HepG2 (cell line): Measurements from ENCODE around the gene GNA12. TPM values are rescaled to one million over a fixed set of nuclear protein-coding genes. Genes with fewer than 3 reads are reported as not detected.

Source experiments
- BRCA1 ChIP-seq: sonication (generic); formaldehyde crosslinking; IDR thresholded peaks from 2 replicates; pipeline ENCODE4 v1.4.0; 2020; ENCODE audit warnings: missing genetic modification reagents
- HNRNPK ChIP-seq: fragments of 200-400 bp; formaldehyde crosslinking; IDR thresholded peaks from 2 replicates; pipeline ENCODE4 v1.6.1; 2018; ENCODE audit warnings: low read length, low read depth, moderate library complexity, mild to moderate bottlenecking; ENCODE audit not compliant: poor library complexity, severe bottlenecking
- HNRNPLL ChIP-seq: fragments of 200-400 bp; formaldehyde crosslinking; IDR thresholded peaks from 2 replicates; pipeline ENCODE4 v1.6.1; 2017; ENCODE audit warnings: mild to moderate bottlenecking, low read depth, low read length; ENCODE audit not compliant: poor library complexity, severe bottlenecking
- MED8 ChIP-seq: sonication (generic); formaldehyde crosslinking; IDR thresholded peaks from 2 replicates; pipeline ENCODE4 v1.8.1; 2023; ENCODE audit warnings: mild to moderate bottlenecking, missing genetic modification reagents; ENCODE audit not compliant: insufficient replicate concordance
- MYC ChIP-seq: sonication (generic); formaldehyde crosslinking; IDR thresholded peaks from 2 replicates; pipeline ENCODE4 v1.9.0; 2021; ENCODE audit warnings: missing genetic modification reagents, borderline replicate concordance
- POLR2AphosphoS5 ChIP-seq: IDR thresholded peaks from 2 replicates; pipeline ENCODE4 v1.6.1; 2012; ENCODE audit warnings: low read depth, low read length
- PPARG ChIP-seq: conservative IDR thresholded peaks from 2 replicates; pipeline ENCODE4 v1.6.1; 2016; ENCODE audit warnings: missing biosample characterization, missing genetic modification reagents
- SIX1 ChIP-seq: sonication (generic); formaldehyde crosslinking; IDR thresholded peaks from 2 replicates; pipeline ENCODE4 v1.4.0; 2020; ENCODE audit warnings: missing genetic modification reagents, borderline replicate concordance
- SP5 ChIP-seq: IDR thresholded peaks from 2 replicates; pipeline ENCODE4 v1.6.1; 2016; ENCODE audit warnings: low read depth, borderline replicate concordance
- ZFY ChIP-seq: sonication (generic); formaldehyde crosslinking; IDR thresholded peaks from 2 replicates; pipeline ENCODE4 v1.4.0; 2020; ENCODE audit warnings: missing genetic modification reagents
- ZSCAN12 ChIP-seq: sonication (generic); formaldehyde crosslinking; IDR thresholded peaks from 2 replicates; pipeline ENCODE4 v1.9.0; 2021; ENCODE audit warnings: mild to moderate bottlenecking, missing genetic modification reagents
- polyA plus RNA-seq, 8 experiments: library from polyadenylated mRNA; depleted of rRNA in 3 of 8; stranded (reverse) in 7 of 8; unstranded in 1 of 8; fragments of >200 nt; fragmentation: Illumina TruSeq in 4 of 8; extraction: Trizol in 4 of 8; gene quantifications; 2 replicates each; pipeline versions ENCODE4 v1.2.1 to v1.2.3, GENCODE V29; 2011 to 2016; ENCODE audit warnings: low read depth in 4 of 8, missing spikeins in 1 of 8, mixed read lengths in 1 of 8; ENCODE audit not compliant: insufficient read depth in 1 of 8
- total RNA-seq, 5 experiments: library from RNA; depleted of rRNA; stranded (reverse); fragments of >200 nt; fragmentation: Illumina TruSeq; extraction: Trizol; gene quantifications; 2 replicates each; pipeline ENCODE4 v1.2.3, GENCODE V29; 2016; ENCODE audit warnings: low read depth in 1 of 5
- TF ChIP-seq, protein P1 (sequence below): sonication (generic); formaldehyde crosslinking; IDR thresholded peaks from 2 replicates; pipeline ENCODE4 v1.5.0; 2020; ENCODE audit warnings: mild to moderate bottlenecking, missing genetic modification reagents
- TF ChIP-seq, protein P2 (sequence below): IDR thresholded peaks from 2 replicates; pipeline ENCODE4 v1.6.1; 2018; ENCODE audit warnings: missing genetic modification reagents
- TF ChIP-seq, protein P3 (sequence below): sonication (generic); formaldehyde crosslinking; IDR thresholded peaks from 2 replicates; pipeline ENCODE4 v1.4.0; 2020; ENCODE audit warnings: missing genetic modification reagents
- TF ChIP-seq, protein P4 (sequence below): sonication (generic); formaldehyde crosslinking; conservative IDR thresholded peaks from 2 replicates; pipeline ENCODE4 v1.4.0; 2020; ENCODE audit warnings: missing genetic modification reagents
- TF ChIP-seq, protein P5 (sequence below): sonication (generic); formaldehyde crosslinking; IDR thresholded peaks from 2 replicates; pipeline ENCODE4 v1.4.0; 2020; ENCODE audit warnings: missing genetic modification reagents

The GNA12 gene
- total and polyA plus RNA-seq, 2 of the 13 experiments (the other 11 are each of a cell fraction or from before 2014, with no cell fraction given): 16.2 to 50.9 TPM

DNA sequence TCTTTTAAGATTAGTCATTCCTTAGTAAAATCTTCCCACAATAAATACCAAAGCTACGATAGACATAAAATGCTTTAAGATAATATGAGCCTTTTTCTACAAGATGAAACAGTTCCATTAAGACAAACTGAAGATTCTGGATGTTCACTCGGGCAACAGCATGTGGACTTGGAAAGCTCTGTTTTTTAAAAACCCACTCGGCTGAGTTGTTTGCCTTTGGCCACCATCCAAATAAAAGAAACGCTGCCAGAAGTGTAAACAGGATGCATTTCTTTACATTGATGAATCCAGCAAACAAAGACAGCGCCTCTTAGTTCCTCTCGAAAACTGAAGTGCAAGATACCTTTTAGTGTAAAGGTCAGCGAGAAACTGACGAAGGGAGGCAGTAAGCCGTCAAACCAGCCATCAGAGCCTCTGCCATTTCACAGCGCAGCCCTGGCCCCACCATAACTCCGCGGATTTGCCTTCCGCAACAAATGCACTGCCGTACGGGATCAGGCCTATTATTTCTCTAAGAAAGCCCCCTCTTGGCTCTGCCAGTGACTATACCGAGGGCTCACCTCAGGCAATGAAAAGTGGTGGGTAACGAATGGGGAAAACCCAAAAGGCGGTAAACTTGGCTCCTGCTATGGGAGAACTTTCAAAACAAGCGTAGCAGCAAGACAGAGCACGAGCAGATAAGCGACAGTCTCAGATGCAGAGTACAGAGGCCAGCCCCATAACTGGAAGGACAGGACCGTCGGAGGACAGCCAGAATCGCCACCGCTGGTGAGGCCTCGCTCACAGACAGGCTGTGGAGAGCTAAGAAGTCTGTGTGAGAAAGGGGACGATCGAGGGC, 41.4 kb downstream of the GNA12 start (continued):
- TF ChIP-seq, protein P1, sequence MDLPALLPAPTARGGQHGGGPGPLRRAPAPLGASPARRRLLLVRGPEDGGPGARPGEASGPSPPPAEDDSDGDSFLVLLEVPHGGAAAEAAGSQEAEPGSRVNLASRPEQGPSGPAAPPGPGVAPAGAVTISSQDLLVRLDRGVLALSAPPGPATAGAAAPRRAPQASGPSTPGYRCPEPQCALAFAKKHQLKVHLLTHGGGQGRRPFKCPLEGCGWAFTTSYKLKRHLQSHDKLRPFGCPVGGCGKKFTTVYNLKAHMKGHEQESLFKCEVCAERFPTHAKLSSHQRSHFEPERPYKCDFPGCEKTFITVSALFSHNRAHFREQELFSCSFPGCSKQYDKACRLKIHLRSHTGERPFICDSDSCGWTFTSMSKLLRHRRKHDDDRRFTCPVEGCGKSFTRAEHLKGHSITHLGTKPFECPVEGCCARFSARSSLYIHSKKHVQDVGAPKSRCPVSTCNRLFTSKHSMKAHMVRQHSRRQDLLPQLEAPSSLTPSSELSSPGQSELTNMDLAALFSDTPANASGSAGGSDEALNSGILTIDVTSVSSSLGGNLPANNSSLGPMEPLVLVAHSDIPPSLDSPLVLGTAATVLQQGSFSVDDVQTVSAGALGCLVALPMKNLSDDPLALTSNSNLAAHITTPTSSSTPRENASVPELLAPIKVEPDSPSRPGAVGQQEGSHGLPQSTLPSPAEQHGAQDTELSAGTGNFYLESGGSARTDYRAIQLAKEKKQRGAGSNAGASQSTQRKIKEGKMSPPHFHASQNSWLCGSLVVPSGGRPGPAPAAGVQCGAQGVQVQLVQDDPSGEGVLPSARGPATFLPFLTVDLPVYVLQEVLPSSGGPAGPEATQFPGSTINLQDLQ (CRISPR knock-in tag): no peak
- TF ChIP-seq MED8 (CRISPR knock-in tag) (peak; percentile 39), SP5 (peak; percentile 45; the same call in 1 of the 2 replicates), SIX1 (CRISPR knock-in tag) (no peak; the same call in 1 of the 2 replicates), ZSCAN12 (CRISPR knock-in tag) (0 out of 2 replicates have a peak, but pooled peaks have one; percentile 16), ZFY (CRISPR knock-in tag) (peak; percentile 41; the same call in 1 of the 2 replicates), PPARG (CRISPR knock-in tag) (peak; percentile 97), BRCA1 (CRISPR knock-in tag) (no peak), MYC (CRISPR knock-in tag) (no peak), HNRNPLL (no peak), POLR2AphosphoS5 (peak; percentile 70), HNRNPK (no peak)
- TF ChIP-seq, protein P2, sequence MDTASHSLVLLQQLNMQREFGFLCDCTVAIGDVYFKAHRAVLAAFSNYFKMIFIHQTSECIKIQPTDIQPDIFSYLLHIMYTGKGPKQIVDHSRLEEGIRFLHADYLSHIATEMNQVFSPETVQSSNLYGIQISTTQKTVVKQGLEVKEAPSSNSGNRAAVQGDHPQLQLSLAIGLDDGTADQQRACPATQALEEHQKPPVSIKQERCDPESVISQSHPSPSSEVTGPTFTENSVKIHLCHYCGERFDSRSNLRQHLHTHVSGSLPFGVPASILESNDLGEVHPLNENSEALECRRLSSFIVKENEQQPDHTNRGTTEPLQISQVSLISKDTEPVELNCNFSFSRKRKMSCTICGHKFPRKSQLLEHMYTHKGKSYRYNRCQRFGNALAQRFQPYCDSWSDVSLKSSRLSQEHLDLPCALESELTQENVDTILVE: 0 out of 2 replicates have a peak, but pooled peaks have one; percentile 21
- TF ChIP-seq, protein P3, sequence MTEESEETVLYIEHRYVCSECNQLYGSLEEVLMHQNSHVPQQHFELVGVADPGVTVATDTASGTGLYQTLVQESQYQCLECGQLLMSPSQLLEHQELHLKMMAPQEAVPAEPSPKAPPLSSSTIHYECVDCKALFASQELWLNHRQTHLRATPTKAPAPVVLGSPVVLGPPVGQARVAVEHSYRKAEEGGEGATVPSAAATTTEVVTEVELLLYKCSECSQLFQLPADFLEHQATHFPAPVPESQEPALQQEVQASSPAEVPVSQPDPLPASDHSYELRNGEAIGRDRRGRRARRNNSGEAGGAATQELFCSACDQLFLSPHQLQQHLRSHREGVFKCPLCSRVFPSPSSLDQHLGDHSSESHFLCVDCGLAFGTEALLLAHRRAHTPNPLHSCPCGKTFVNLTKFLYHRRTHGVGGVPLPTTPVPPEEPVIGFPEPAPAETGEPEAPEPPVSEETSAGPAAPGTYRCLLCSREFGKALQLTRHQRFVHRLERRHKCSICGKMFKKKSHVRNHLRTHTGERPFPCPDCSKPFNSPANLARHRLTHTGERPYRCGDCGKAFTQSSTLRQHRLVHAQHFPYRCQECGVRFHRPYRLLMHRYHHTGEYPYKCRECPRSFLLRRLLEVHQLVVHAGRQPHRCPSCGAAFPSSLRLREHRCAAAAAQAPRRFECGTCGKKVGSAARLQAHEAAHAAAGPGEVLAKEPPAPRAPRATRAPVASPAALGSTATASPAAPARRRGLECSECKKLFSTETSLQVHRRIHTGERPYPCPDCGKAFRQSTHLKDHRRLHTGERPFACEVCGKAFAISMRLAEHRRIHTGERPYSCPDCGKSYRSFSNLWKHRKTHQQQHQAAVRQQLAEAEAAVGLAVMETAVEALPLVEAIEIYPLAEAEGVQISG (CRISPR knock-in tag): 0 out of 2 replicates have a peak, but pooled peaks have one; percentile 19
- TF ChIP-seq, protein P4, sequence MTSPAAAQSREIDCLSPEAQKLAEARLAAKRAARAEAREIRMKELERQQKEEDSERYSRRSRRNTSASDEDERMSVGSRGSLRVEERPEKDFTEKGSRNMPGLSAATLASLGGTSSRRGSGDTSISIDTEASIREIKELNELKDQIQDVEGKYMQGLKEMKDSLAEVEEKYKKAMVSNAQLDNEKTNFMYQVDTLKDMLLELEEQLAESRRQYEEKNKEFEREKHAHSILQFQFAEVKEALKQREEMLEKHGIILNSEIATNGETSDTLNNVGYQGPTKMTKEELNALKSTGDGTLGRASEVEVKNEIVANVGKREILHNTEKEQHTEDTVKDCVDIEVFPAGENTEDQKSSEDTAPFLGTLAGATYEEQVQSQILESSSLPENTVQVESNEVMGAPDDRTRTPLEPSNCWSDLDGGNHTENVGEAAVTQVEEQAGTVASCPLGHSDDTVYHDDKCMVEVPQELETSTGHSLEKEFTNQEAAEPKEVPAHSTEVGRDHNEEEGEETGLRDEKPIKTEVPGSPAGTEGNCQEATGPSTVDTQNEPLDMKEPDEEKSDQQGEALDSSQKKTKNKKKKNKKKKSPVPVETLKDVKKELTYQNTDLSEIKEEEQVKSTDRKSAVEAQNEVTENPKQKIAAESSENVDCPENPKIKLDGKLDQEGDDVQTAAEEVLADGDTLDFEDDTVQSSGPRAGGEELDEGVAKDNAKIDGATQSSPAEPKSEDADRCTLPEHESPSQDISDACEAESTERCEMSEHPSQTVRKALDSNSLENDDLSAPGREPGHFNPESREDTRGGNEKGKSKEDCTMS (CRISPR knock-in tag): no peak
- TF ChIP-seq, protein P5, sequence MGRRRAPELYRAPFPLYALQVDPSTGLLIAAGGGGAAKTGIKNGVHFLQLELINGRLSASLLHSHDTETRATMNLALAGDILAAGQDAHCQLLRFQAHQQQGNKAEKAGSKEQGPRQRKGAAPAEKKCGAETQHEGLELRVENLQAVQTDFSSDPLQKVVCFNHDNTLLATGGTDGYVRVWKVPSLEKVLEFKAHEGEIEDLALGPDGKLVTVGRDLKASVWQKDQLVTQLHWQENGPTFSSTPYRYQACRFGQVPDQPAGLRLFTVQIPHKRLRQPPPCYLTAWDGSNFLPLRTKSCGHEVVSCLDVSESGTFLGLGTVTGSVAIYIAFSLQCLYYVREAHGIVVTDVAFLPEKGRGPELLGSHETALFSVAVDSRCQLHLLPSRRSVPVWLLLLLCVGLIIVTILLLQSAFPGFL: no peak
